ENCODE results near the gene CCL16. TPM values are rescaled to one million over a fixed set of nuclear protein-coding genes. Genes with fewer than 3 reads are reported as not detected.

Gene CCL16
- total and polyA plus RNA-seq, 2 donors from 2014 or later = 0.79 TPM; not detected in 1

DNA sequence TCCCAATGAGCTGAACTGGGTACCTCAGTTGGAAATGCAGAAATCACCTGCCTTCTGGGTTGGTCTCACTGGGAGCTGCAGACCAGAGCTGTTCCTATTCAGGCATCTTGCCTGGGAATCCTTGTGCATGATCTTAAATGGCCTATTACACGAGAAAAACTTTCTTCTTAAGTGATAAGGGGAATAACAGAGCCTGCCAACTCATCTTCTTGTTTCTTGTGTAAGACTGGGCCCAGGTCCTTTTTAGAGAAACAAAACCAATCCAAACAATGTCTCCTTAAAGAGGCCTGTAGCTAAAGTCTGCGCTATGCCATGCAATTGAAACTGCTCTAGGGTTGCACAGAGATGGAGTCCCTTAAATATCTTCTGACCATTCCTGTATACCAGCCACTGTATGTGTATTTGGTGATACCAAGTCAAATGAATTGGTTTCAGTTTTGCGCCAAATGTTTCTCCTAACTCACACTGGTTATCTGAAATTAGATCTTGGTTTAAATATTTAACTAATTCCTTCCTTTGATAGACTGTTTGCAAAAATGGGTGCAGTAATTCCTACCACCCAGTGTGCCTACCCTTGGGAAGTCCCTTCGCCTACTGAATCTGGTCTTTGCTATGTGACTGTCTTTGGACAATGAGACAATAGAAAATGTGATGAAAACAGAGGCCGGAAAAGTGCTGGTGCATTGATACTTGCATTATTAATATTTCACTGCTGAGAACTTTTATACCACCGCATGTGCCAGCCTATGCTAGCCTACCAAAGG is 43.0 kb upstream of the CCL16 start:
- H3K27ac ChIP-seq (ENCODE audit: low read depth in 2 of 2, low read length in 2 of 2) = no peak overlapping the region
- H3K9ac ChIP-seq (ENCODE audit: low read length in 3 of 3) = no peak overlapping the region
- no peaks in the 10 kb centered on the region for H3K36me3 ChIP-seq (ENCODE audit: control insufficient read depth in 2 of 3, insufficient read depth in 3 of 3, low read length in 3 of 3)
- no peak overlapping the region for H3K4me3 ChIP-seq (ENCODE audit: low read length in 3 of 3)
- no peaks in the 10 kb centered on the region for H3K27me3 ChIP-seq (ENCODE audit: control insufficient read depth, insufficient read depth, low read length)
- no peak for FAIRE-seq
- TF ChIP-seq, protein P1, sequence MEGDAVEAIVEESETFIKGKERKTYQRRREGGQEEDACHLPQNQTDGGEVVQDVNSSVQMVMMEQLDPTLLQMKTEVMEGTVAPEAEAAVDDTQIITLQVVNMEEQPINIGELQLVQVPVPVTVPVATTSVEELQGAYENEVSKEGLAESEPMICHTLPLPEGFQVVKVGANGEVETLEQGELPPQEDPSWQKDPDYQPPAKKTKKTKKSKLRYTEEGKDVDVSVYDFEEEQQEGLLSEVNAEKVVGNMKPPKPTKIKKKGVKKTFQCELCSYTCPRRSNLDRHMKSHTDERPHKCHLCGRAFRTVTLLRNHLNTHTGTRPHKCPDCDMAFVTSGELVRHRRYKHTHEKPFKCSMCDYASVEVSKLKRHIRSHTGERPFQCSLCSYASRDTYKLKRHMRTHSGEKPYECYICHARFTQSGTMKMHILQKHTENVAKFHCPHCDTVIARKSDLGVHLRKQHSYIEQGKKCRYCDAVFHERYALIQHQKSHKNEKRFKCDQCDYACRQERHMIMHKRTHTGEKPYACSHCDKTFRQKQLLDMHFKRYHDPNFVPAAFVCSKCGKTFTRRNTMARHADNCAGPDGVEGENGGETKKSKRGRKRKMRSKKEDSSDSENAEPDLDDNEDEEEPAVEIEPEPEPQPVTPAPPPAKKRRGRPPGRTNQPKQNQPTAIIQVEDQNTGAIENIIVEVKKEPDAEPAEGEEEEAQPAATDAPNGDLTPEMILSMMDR (IDR thresholded peaks at IDR 0.05; ENCODE audit: borderline replicate concordance, extremely low read depth, insufficient read depth) = no peak
- DNase-seq = no peak
- no peaks in the 10 kb centered on the region for H3K9me3 ChIP-seq (ENCODE audit: control insufficient read depth in 2 of 3, insufficient read depth in 1 of 3, low read length in 3 of 3)
- H3K4me1 ChIP-seq (ENCODE audit: control insufficient read depth in 2 of 3, insufficient read depth in 2 of 3, low read depth in 1 of 3, low read length in 3 of 3) = no peaks in the 10 kb centered on the region
- intact Hi-C loops (cut with DNase I) = no loop called here

DNA sequence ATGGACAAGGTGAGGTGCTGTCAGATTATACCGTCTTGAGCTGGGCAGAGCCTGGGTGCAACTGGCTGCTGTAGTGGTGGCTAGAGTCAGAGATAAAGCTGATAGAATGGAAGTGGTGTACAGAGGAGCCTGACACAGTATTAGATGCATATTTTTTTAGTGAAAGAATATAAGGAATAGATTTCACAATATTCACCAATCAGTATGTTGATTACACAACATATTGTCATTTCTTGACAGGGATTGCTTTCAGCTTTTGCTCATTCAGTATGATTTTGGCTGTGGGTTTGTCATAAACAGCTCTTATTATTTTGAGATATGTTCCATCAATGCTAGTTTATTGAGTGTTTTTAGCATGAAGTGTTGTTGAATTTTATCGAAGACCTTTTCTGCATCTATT is 38.1 kb upstream of the CCL16 start:
- H3K4me3 ChIP-seq (ENCODE audit: low read length in 3 of 3) = no peak overlapping the region
- H3K9me3 ChIP-seq (ENCODE audit: control insufficient read depth in 2 of 3, insufficient read depth in 1 of 3, low read length in 3 of 3) = no peaks in the 10 kb centered on the region
- intact Hi-C loops (cut with DNase I) = no loop called here
- H3K4me1 ChIP-seq (ENCODE audit: control insufficient read depth in 2 of 3, insufficient read depth in 2 of 3, low read depth in 1 of 3, low read length in 3 of 3) = no peaks in the 10 kb centered on the region
- H3K27me3 ChIP-seq (ENCODE audit: control insufficient read depth, insufficient read depth, low read length) = no peaks in the 10 kb centered on the region
- no peaks in the 10 kb centered on the region for H3K36me3 ChIP-seq (ENCODE audit: control insufficient read depth in 2 of 3, insufficient read depth in 3 of 3, low read length in 3 of 3)
- DNase-seq (no peak), FAIRE-seq (no peak)
- no peak overlapping the region for H3K9ac ChIP-seq (ENCODE audit: low read length in 3 of 3)
- TF ChIP-seq, protein P1 (IDR thresholded peaks at IDR 0.05; ENCODE audit: borderline replicate concordance, extremely low read depth, insufficient read depth) = no peak
- no peak overlapping the region for H3K27ac ChIP-seq (ENCODE audit: low read depth in 2 of 2, low read length in 2 of 2)

DNA sequence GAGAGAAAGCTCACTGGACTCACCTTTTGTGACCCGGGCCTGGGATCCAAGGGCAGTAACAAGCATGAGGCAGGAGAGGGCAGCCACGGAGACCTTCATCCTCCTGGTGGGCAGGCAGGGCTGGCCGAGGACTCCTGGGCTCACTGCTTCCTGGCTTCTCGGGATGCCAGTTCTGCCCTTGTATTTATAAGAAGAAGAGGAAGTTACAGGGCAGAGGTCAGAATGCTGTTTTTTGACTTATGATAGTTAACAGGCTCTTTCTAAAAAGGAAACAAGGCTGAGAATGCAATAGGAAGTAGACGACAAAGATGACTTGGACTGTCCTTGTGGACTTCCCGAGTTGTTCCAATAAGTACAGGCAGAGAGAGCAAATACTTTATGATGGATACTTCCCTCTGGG is 36.5 kb upstream of the CCL16 start, which contains the start of gene CCL23:
CCL23 (minus strand) TSS at position 174 of the 400 bp plus-strand sequence; CDS start at position 99, 75 bp downstream.
- FAIRE-seq (no peak), DNase-seq (peak in 1 of 5 donors; percentile 26)
- Histone ChIP-seq H3K36me3 (ENCODE audit: control insufficient read depth in 2 of 3, insufficient read depth in 3 of 3, low read length in 3 of 3) (no peaks in the 10 kb centered on the region), H3K9ac (ENCODE audit: low read length in 3 of 3) (no peak within 1 kb of the TSS), H3K4me3 (ENCODE audit: low read length in 3 of 3) (no peak within 1 kb of the TSS), H3K27me3 (ENCODE audit: control insufficient read depth, insufficient read depth, low read length) (no peaks in the 10 kb centered on the region), H3K27ac (ENCODE audit: low read depth in 2 of 2, low read length in 2 of 2) (no peak within 1 kb of the TSS), H3K9me3 (ENCODE audit: control insufficient read depth in 2 of 3, insufficient read depth in 1 of 3, low read length in 3 of 3) (no peaks in the 10 kb centered on the region), H3K4me1 (ENCODE audit: control insufficient read depth in 2 of 3, insufficient read depth in 2 of 3, low read depth in 1 of 3, low read length in 3 of 3) (no peaks in the 10 kb centered on the region)
- TF ChIP-seq, protein P1 (IDR thresholded peaks at IDR 0.05; ENCODE audit: borderline replicate concordance, extremely low read depth, insufficient read depth) = no peak
- intact Hi-C loops (cut with DNase I) = no loop called here
